MM.1S (cell line): Measurements from ENCODE around the gene TCF21.

Experiments
- DNase-seq: peaks from one replicate; pipeline ENCODE4 v3.0.0-alpha.2; 2015
- H2AFZ ChIP-seq: fragments of 300-600 bp; sonication (generic); 2 replicates; pipeline ENCODE4 v1.6.0; 2016; ENCODE audit warnings: antibody characterized with exemption, low read length
- H3F3A ChIP-seq: fragments of 300-600 bp; sonication (generic); 2 replicates; pipeline ENCODE4 v1.6.1; 2016; ENCODE audit warnings: mild to moderate bottlenecking, antibody characterized with exemption, low read length, moderate library complexity, mixed read lengths; ENCODE audit not compliant: insufficient read depth
- H3K27ac ChIP-seq: fragments of 300-600 bp; sonication (generic); 2 replicates; pipeline ENCODE4 v1.5.1; 2016; ENCODE audit warnings: mild to moderate bottlenecking, low read length
- H3K27me3 ChIP-seq: fragments of 300-600 bp; sonication (generic); replicated peaks from 2 replicates; pipeline ENCODE4 v1.6.0; 2016; ENCODE audit warnings: low read length; ENCODE audit not compliant: insufficient read depth
- H3K36me3 ChIP-seq: fragments of 300-600 bp; sonication (generic); replicated peaks from 2 replicates; pipeline ENCODE4 v1.6.1; 2016; ENCODE audit warnings: mild to moderate bottlenecking, low read length, mixed read lengths; ENCODE audit not compliant: insufficient read depth
- H3K4me1 ChIP-seq: fragments of 300-600 bp; sonication (generic); 2 replicates; pipeline ENCODE4 v1.6.1; 2016; ENCODE audit warnings: low read length, mixed read lengths
- H3K4me2 ChIP-seq: fragments of 300-600 bp; sonication (generic); 2 replicates; pipeline ENCODE4 v1.6.0; 2016; ENCODE audit warnings: low read depth, low read length
- H3K4me3 ChIP-seq: fragments of 300-600 bp; sonication (generic); 2 replicates; pipeline ENCODE4 v1.5.1; 2016; ENCODE audit warnings: low read length, mixed read lengths
- H3K79me2 ChIP-seq: fragments of 300-600 bp; sonication (generic); 2 replicates; pipeline ENCODE4 v1.6.1; 2016; ENCODE audit warnings: mixed run types, low read length, mixed read lengths
- H3K9ac ChIP-seq: fragments of 300-600 bp; sonication (generic); 2 replicates; pipeline ENCODE4 v1.6.1; 2016; ENCODE audit warnings: low read length, mixed read lengths
- H3K9me2 ChIP-seq: fragments of 300-600 bp; sonication (generic); replicated peaks from 2 replicates; pipeline ENCODE4 v1.6.1; 2016; ENCODE audit warnings: mild to moderate bottlenecking, low read length, mixed read lengths; ENCODE audit not compliant: insufficient read depth
- H3K9me3 ChIP-seq: fragments of 300-600 bp; sonication (generic); replicated peaks from 2 replicates; pipeline ENCODE4 v1.6.1; 2016; ENCODE audit warnings: mild to moderate bottlenecking, low read length, mixed read lengths; ENCODE audit not compliant: insufficient read depth
- H4K20me1 ChIP-seq: fragments of 300-600 bp; sonication (generic); 2 replicates; pipeline ENCODE4 v1.6.1; 2016; ENCODE audit warnings: mild to moderate bottlenecking, low read length, moderate library complexity, mixed read lengths; ENCODE audit not compliant: insufficient read depth
- CTCF ChIP-seq: fragments of 300-600 bp; sonication (generic); IDR thresholded peaks from 2 replicates; pipeline ENCODE4 v1.5.1; 2016; ENCODE audit warnings: antibody characterized with exemption, low read length, mixed read lengths
- EZH2 ChIP-seq: fragments of 300-600 bp; sonication (generic); optimal IDR thresholded peaks from 2 replicates; pipeline ENCODE3; 2017; ENCODE audit warnings: low read depth, mild to moderate bottlenecking, antibody characterized with exemption, low read length, mixed read lengths
- EZH2phosphoT487 ChIP-seq: fragments of 300-600 bp; sonication (generic); IDR thresholded peaks from 2 replicates; pipeline ENCODE4 v1.6.1; 2018; ENCODE audit warnings: antibody characterized with exemption, low read length

TCF21 gene

GRCh38 chr6:133880896-133881295 is 8.0 kb upstream of the TCF21 start:
- H3K27me3 ChIP-seq, result no peaks in the 10 kb centered on the region
- H3K9me2 ChIP-seq, result no peaks in the 10 kb centered on the region
- H3K27ac ChIP-seq, result no peak overlapping the region
- H3K9ac ChIP-seq, result no peak overlapping the region
- no peaks in the 10 kb centered on the region for H3F3A ChIP-seq
- DNase-seq, result no peak
- no peaks in the 10 kb centered on the region for H3K9me3 ChIP-seq
- H3K4me1 ChIP-seq, result no peaks in the 10 kb centered on the region
- no peak for TF ChIP-seq EZH2
- no peak for TF ChIP-seq EZH2phosphoT487
- TF ChIP-seq CTCF, result no peak
- no peak overlapping the region for H3K4me2 ChIP-seq
- no peak overlapping the region for H3K4me3 ChIP-seq
- no peaks in the 10 kb centered on the region for H3K36me3 ChIP-seq
- no peaks in the 10 kb centered on the region for H3K79me2 ChIP-seq
- no peaks in the 10 kb centered on the region for H4K20me1 ChIP-seq
- no peak overlapping the region for H2AFZ ChIP-seq

- H3K4me3 ChIP-seq, result no peak overlapping the region
- H3F3A ChIP-seq, result no peaks in the 10 kb centered on the region
- no peaks in the 10 kb centered on the region for H3K9me3 ChIP-seq
- no peak overlapping the region for H2AFZ ChIP-seq
- no peaks in the 10 kb centered on the region for H4K20me1 ChIP-seq
- TF ChIP-seq EZH2 (no peak), CTCF (no peak), EZH2phosphoT487 (no peak)
- no peaks in the 10 kb centered on the region for H3K36me3 ChIP-seq
- no peak overlapping the region for H3K9ac ChIP-seq
- H3K27ac ChIP-seq, result no peak overlapping the region
- H3K27me3 ChIP-seq, result no peaks in the 10 kb centered on the region
- H3K4me2 ChIP-seq, result no peak overlapping the region
- no peak for DNase-seq
- no peaks in the 10 kb centered on the region for H3K9me2 ChIP-seq
- H3K79me2 ChIP-seq, result no peaks in the 10 kb centered on the region
- H3K4me1 ChIP-seq, result no peaks in the 10 kb centered on the region
Measured at GRCh38 chr6:133886104-133886775, 2.7 kb upstream of the TCF21 start.

GRCh38 chr6:133887156-133887879 is 1.6 kb upstream of the TCF21 start:
- no peaks in the 10 kb centered on the region for H3K79me2 ChIP-seq
- H3K4me1 ChIP-seq, result no peaks in the 10 kb centered on the region
- no peaks in the 10 kb centered on the region for H4K20me1 ChIP-seq
- H3K4me2 ChIP-seq, result no peak overlapping the region
- no peak overlapping the region for H3K4me3 ChIP-seq
- H3K36me3 ChIP-seq, result no peaks in the 10 kb centered on the region
- DNase-seq, result no peak
- H2AFZ ChIP-seq, result no peak overlapping the region
- H3K9me3 ChIP-seq, result no peaks in the 10 kb centered on the region
- TF ChIP-seq CTCF (no peak), EZH2phosphoT487 (no peak), EZH2 (no peak)
- peaks cover 8% of the 10 kb centered on the region; the same call in 1 of the 2 replicates for H3K27me3 ChIP-seq
- H3K9ac ChIP-seq, result no peak overlapping the region
- H3K9me2 ChIP-seq, result no peaks in the 10 kb centered on the region
- H3F3A ChIP-seq, result no peaks in the 10 kb centered on the region
- no peak overlapping the region for H3K27ac ChIP-seq
